Measurements from ENCODE around the gene CTNND2. TPM values are rescaled to one million over a fixed set of nuclear protein-coding genes. Genes with fewer than 3 reads are reported as not detected.

CTNND2 gene
- total and polyA plus RNA-seq, 2 donors (not counting 1 experiment from before 2014, with no cell fraction given): not detected

- DNase-seq (no peak), ATAC-seq (ENCODE audit: low read depth) (no peak)
- Mint-ChIP-seq H3K27me3 (no peaks in the 10 kb centered on the region), H3K9me3 (ENCODE audit: insufficient read depth) (peaks cover 3% of the 10 kb centered on the region), H3K4me3 (no peak overlapping the region), H3K4me1 (no peaks in the 10 kb centered on the region), H3K27ac (no peak overlapping the region)
- Histone ChIP-seq H3K79me2 (ENCODE audit: control insufficient read depth, insufficient read depth, low read length) (no peaks in the 10 kb centered on the region), H2AFZ (ENCODE audit: insufficient read depth, low read depth, low read length, poor library complexity, severe bottlenecking) (no peak overlapping the region), H4K20me1 (ENCODE audit: control insufficient read depth, insufficient read depth, low read length, poor library complexity, severe bottlenecking) (no peaks in the 10 kb centered on the region), H3K9me3 (ENCODE audit: control extremely low read depth in 1 of 3, control insufficient read depth in 2 of 3, insufficient read depth in 1 of 3, low read length in 2 of 3) (no peaks in the 10 kb centered on the region), H3K36me3 (replicated peaks in 1 of 2; ENCODE audit: control extremely low read depth in 1 of 2, control insufficient read depth in 1 of 2, extremely low read depth in 1 of 2, insufficient read depth in 2 of 2, low read length in 1 of 2) (no peaks in the 10 kb centered on the region), H3K4me2 (replicated peaks; ENCODE audit: low read depth, low read length, poor library complexity, severe bottlenecking) (no peak overlapping the region), H3K4me3 (ENCODE audit: control extremely low read depth in 1 of 5, extremely low read depth in 1 of 5, insufficient read depth in 1 of 5, low read depth in 2 of 5, low read length in 4 of 5) (no peak overlapping the region), H3K9ac (ENCODE audit: low read length) (no peak overlapping the region), H3K27ac (ENCODE audit: low read length in 2 of 2) (no peak overlapping the region), H3K4me1 (ENCODE audit: control insufficient read depth in 2 of 2, insufficient read depth in 2 of 2, low read length in 2 of 2) (no peaks in the 10 kb centered on the region), H3K27me3 (replicated peaks in 1 of 4; ENCODE audit: control extremely low read depth in 1 of 4, control insufficient read depth in 3 of 4, insufficient read depth in 4 of 4, low read length in 3 of 4) (no peaks in the 10 kb centered on the region)
- intact Hi-C loops (cut with micrococcal nuclease): no loop called here
- no CpG with 5 or more reads among the region's 3 CpGs for WGBS (ENCODE audit: insufficient coverage)
- TF ChIP-seq EZH2 (IDR thresholded peaks at IDR 0.05; ENCODE audit: borderline replicate concordance, insufficient read depth, low read depth, low read length, poor library complexity, severe bottlenecking) (no peak), CTCF (IDR thresholded peaks at IDR 0.05) (no peak)
- CTCF ChIA-PET: no interaction called here
- POLR2A ChIA-PET: no interaction called here
Observed at GRCh38 chr5:11611011-11611410, 293.2 kb downstream of the CTNND2 start.

- Histone ChIP-seq H3K27ac (ENCODE audit: low read length in 2 of 2) (no peak overlapping the region), H3K9ac (ENCODE audit: low read length) (no peak overlapping the region), H3K79me2 (ENCODE audit: control insufficient read depth, insufficient read depth, low read length) (no peaks in the 10 kb centered on the region), H3K4me1 (ENCODE audit: control insufficient read depth in 2 of 2, insufficient read depth in 2 of 2, low read length in 2 of 2) (no peaks in the 10 kb centered on the region), H3K4me2 (replicated peaks; ENCODE audit: low read depth, low read length, poor library complexity, severe bottlenecking) (no peak overlapping the region), H3K36me3 (replicated peaks in 1 of 2; ENCODE audit: control extremely low read depth in 1 of 2, control insufficient read depth in 1 of 2, extremely low read depth in 1 of 2, insufficient read depth in 2 of 2, low read length in 1 of 2) (no peaks in the 10 kb centered on the region), H3K4me3 (ENCODE audit: control extremely low read depth in 1 of 5, extremely low read depth in 1 of 5, insufficient read depth in 1 of 5, low read depth in 2 of 5, low read length in 4 of 5) (no peak overlapping the region), H4K20me1 (ENCODE audit: control insufficient read depth, insufficient read depth, low read length, poor library complexity, severe bottlenecking) (no peaks in the 10 kb centered on the region), H3K27me3 (replicated peaks in 1 of 4; ENCODE audit: control extremely low read depth in 1 of 4, control insufficient read depth in 3 of 4, insufficient read depth in 4 of 4, low read length in 3 of 4) (no peaks in the 10 kb centered on the region), H3K9me3 (ENCODE audit: control extremely low read depth in 1 of 3, control insufficient read depth in 2 of 3, insufficient read depth in 1 of 3, low read length in 2 of 3) (no peaks in the 10 kb centered on the region), H2AFZ (ENCODE audit: insufficient read depth, low read depth, low read length, poor library complexity, severe bottlenecking) (no peak overlapping the region)
- Mint-ChIP-seq H3K4me3 (no peak overlapping the region), H3K27ac (no peak overlapping the region), H3K4me1 (no peaks in the 10 kb centered on the region), H3K27me3 (no peaks in the 10 kb centered on the region), H3K9me3 (ENCODE audit: insufficient read depth) (peaks cover 3% of the 10 kb centered on the region)
- 88% methylated on average over 1 of the region's 5 CpGs for WGBS (ENCODE audit: insufficient coverage)
- CTCF ChIA-PET: no interaction called here
- TF ChIP-seq EZH2 (IDR thresholded peaks at IDR 0.05; ENCODE audit: borderline replicate concordance, insufficient read depth, low read depth, low read length, poor library complexity, severe bottlenecking) (no peak), CTCF (IDR thresholded peaks at IDR 0.05) (no peak)
- ATAC-seq (ENCODE audit: low read depth) (no peak), DNase-seq (no peak)
- POLR2A ChIA-PET: no interaction called here
- intact Hi-C loops (cut with micrococcal nuclease): no loop called here
Observed at GRCh38 chr5:11609570-11610303, 294.5 kb downstream of the CTNND2 start.
